Psoas muscle (tissue), 8 donors: ENCODE results near the gene ARHGEF4. TPM values are rescaled to one million over a fixed set of nuclear protein-coding genes. Genes with fewer than 3 reads are reported as not detected.
"Not testable (repeated sequence)": the region's sequence is repeated elsewhere in the genome, so short reads cannot be mapped to it uniquely, and the experiment has no call there.

ENCODE experiments used
- ATAC-seq, 4 donors: fragments of 200-7000 bp; cut with Tn5 transposase; one replicate each; pipeline ENCODE4 v1.9.1; 2020; ENCODE audit warnings: moderate library complexity in 3 of 4, mild to moderate bottlenecking in 2 of 4
- DNase-seq, 2 donors: peaks; one replicate each; pipeline ENCODE4 v3.0.0-alpha.2; 2020
- H3K27ac ChIP-seq: fragments of 200-600 bp; one replicate; pipeline ENCODE4 v1.8.0; 2022
- H3K27me3 ChIP-seq, 3 donors: fragments of 200-600 bp in 1 of 3; one replicate each; pipeline versions ENCODE4 v1.6.1 to v1.8.0; 2013 to 2022; ENCODE audit warnings: low read length in 2 of 3, mild to moderate bottlenecking in 2 of 3, moderate library complexity in 1 of 3; ENCODE audit not compliant: insufficient read depth in 3 of 3
- H3K36me3 ChIP-seq, 2 donors: fragments of 200-600 bp in 1 of 2; one replicate each; pipeline versions ENCODE4 v1.6.1 to v1.8.0; 2013 to 2022; ENCODE audit warnings: low read depth in 1 of 2, mild to moderate bottlenecking in 1 of 2, moderate library complexity in 1 of 2; ENCODE audit not compliant: insufficient read depth in 1 of 2
- H3K4me1 ChIP-seq: fragments of 200-600 bp; one replicate; pipeline ENCODE4 v1.8.0; 2022
- H3K4me3 ChIP-seq: fragments of 200-600 bp; one replicate; pipeline ENCODE4 v1.8.0; 2022; ENCODE audit warnings: mild to moderate bottlenecking
- H3K9me3 ChIP-seq: fragments of 200-600 bp; one replicate; pipeline ENCODE4 v1.8.0; 2022
- WGBS, 3 donors: extraction: QIAGEN DNeasy Blood & Tissue Kit; methylation state at CpG; one replicate each; pipeline versions ENCODE4 v1.1.6 to v1.1.7; 2013; 5-methylcytosine and 5-hydroxymethylcytosine counted together
- intact Hi-C, 2 donors: fragments of 100-400 bp; cut with DNase I; formaldehyde crosslinking; loops; one replicate each; pipeline versions ENCODE4 v1.11.0 to v1.14.2; 2022
- polyA plus RNA-seq, 3 donors: library from polyadenylated mRNA; stranded (reverse); fragments of 200-250 nt; gene quantifications; one replicate each; pipeline ENCODE4 v1.2.3, GENCODE V29; 2013
- total RNA-seq, 4 donors: library from RNA; stranded (reverse); fragmentation: NEBNext Ultra II Directional in 2 of 4; extraction: Animal tissue kit (Norgen Biotek cat#: 25700) in 2 of 4; gene quantifications; one replicate each; pipeline versions ENCODE4 v1.2.1 to v1.2.4, GENCODE V29; 2021 to 2023
- TF ChIP-seq, protein P1 (sequence below): fragments of 200-600 bp; IDR thresholded peaks from one replicate; pipeline ENCODE4 v1.8.0; 2022; ENCODE audit warnings: antibody characterized with exemption
- donor health status: healthy with polysubstance abuse.
- donor health status: DM: no; HTN: no; CAD: no; lungs with moderate emphysema.
- donor health status: Bipolar disorder and iron deficiency.
- donor health status: healthy.
- donor health status: DM: yes; HTN: yes; CAD: no.
- donor health status: DM: no; HTN: no; CAD: no.
- donor health status: DM: no; HTN: no; CAD: no.
- donor health status: DM: yes; HTN: yes; CAD: no.

ARHGEF4 gene
- total and polyA plus RNA-seq, 7 donors: 0.63 to 6.9 (median 3.7) TPM

DNA sequence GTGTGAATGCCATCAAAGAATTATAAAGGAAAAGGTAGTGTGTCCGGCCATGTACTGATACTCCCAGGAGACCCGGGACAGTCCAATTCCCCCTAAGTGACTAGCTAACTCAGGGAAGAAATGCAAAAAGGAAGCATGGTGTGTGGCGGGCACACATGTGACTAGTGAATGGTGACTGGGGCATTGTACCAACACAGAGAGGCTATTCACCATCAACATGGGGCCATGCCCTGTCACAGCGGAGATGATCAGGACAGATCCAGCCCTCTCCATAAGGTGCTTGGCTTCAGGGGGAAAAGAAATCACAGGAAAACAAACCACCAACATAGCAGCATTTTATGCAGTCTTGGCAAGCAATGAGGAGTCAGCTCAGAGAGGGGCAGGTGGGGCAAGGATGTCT lies 222.2 kb downstream of the ARHGEF4 start:
- Histone ChIP-seq H3K4me3 (no peak overlapping the region), H3K27ac (no peak overlapping the region), H3K27me3 (no peaks in the 10 kb centered on the region), H3K9me3 (no peaks in the 10 kb centered on the region), H3K4me1 (peaks cover 59% of the 10 kb centered on the region), H3K36me3 (peaks cover 4 to 14% of the 10 kb centered on the region in 2 donors)
- TF ChIP-seq, protein P1, sequence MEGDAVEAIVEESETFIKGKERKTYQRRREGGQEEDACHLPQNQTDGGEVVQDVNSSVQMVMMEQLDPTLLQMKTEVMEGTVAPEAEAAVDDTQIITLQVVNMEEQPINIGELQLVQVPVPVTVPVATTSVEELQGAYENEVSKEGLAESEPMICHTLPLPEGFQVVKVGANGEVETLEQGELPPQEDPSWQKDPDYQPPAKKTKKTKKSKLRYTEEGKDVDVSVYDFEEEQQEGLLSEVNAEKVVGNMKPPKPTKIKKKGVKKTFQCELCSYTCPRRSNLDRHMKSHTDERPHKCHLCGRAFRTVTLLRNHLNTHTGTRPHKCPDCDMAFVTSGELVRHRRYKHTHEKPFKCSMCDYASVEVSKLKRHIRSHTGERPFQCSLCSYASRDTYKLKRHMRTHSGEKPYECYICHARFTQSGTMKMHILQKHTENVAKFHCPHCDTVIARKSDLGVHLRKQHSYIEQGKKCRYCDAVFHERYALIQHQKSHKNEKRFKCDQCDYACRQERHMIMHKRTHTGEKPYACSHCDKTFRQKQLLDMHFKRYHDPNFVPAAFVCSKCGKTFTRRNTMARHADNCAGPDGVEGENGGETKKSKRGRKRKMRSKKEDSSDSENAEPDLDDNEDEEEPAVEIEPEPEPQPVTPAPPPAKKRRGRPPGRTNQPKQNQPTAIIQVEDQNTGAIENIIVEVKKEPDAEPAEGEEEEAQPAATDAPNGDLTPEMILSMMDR: no peak
- DNase-seq (no peak), ATAC-seq (no peak)
- intact Hi-C loops: no loop called here
- 85 to 91% (median 91%) methylated on average over 4 of the region's 4 CpGs for WGBS, 3 donors

DNA sequence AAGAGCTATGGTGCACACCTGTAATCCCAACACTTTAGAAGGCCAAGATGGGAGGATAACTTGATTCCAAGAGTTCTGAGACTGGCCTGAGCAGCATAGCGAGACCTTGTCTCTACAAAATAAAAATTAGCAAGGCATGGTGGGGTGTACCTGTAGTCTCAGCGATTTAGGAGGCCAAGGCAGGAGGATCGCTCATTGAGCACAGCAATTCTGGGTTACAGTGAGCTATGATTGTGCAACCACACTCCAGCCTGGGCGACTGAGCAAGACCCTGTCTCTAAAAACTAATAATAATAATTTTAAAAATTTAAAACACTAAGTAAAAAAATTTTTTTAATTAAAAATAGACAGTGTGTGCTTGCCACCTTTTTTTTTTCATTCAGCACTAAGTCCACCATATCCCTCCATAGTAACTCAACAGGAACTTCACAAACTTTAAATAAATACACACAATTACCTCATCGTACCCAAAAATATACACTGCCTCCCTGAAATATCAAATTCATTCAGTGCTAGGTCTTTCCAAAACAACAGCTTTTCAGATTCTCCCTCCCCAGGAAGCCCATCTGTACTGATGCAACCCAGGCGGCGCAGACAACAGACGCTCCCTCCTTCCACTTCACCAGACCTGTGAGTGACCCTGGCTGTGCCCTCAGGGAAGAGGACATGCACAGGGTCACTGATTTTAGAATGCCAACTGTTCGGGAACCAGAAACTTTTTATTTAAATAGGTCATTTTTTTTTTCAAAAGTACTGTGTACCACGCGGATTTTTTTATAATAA lies 227.0 kb downstream of the ARHGEF4 start:
- TF ChIP-seq, protein P1: no peak
- peaks cover 32% of the 10 kb centered on the region for H3K4me1 ChIP-seq
- WGBS, 3 donors: 82 to 89% (median 86%) methylated on average over 11 of the region's 11 CpGs
- peaks cover 0 to 20% of the 10 kb centered on the region in 2 donors for H3K36me3 ChIP-seq
- no peak overlapping the region for H3K27ac ChIP-seq
- no peak overlapping the region for H3K4me3 ChIP-seq
- intact Hi-C loops: no loop called here
- H3K9me3 ChIP-seq: no peaks in the 10 kb centered on the region
- ATAC-seq (no peak), DNase-seq (no peak)
- no peaks in the 10 kb centered on the region for H3K27me3 ChIP-seq

DNA sequence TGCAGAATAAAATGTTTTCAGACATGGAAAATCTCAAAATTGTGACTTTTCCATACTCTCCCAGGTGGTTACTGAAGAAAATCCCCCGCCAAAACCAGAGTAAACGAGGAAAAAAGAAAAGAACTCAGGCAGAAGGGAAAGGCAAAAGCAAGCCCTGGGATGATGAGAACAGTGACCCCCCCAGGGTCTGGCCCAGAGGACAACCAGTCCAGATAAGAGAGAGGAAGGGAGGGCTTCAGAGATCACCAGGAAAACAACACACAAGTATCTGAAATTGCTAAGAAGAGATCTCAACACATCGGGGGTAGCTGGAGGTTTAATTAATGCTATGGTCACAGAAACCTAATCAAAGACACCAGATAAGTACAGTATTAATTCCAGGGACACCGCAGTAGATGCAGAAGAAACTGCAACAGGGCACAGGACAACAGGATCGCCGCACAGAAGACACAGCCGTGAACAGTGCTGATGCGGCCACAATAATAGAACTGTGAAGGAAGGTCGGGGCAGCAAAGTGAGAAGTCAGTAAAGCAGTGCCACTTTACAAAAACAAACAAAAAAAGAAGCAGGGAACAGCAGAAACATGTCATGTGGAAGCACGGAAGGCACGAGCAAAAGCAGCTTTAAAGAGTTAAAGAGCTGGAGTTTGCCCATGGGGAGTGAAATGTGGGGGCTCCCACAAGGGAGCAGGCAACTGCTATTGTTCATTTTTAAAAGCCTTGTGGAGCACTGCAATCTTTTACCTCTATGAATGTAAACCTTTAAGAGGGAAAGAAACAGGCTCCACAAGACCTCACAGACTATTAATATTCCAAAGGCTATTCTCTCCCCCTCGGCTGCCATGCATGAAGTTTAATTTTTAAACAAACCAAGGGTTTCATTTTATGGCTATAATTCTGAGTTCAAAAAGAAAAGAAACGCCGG lies 228.1 kb downstream of the ARHGEF4 start:
- Histone ChIP-seq H3K36me3 (peaks cover 0 to 30% of the 10 kb centered on the region in 2 donors), H3K4me1 (peaks cover 26% of the 10 kb centered on the region), H3K9me3 (no peaks in the 10 kb centered on the region), H3K27me3 (no peaks in the 10 kb centered on the region), H3K27ac (no peak overlapping the region), H3K4me3 (no peak overlapping the region)
- TF ChIP-seq, protein P1: no peak
- intact Hi-C loops: no loop called here
- DNase-seq (no peak), ATAC-seq (no peak)
- 67 to 82% (median 71%) methylated on average over 14 of the region's 14 CpGs for WGBS, 3 donors

DNA sequence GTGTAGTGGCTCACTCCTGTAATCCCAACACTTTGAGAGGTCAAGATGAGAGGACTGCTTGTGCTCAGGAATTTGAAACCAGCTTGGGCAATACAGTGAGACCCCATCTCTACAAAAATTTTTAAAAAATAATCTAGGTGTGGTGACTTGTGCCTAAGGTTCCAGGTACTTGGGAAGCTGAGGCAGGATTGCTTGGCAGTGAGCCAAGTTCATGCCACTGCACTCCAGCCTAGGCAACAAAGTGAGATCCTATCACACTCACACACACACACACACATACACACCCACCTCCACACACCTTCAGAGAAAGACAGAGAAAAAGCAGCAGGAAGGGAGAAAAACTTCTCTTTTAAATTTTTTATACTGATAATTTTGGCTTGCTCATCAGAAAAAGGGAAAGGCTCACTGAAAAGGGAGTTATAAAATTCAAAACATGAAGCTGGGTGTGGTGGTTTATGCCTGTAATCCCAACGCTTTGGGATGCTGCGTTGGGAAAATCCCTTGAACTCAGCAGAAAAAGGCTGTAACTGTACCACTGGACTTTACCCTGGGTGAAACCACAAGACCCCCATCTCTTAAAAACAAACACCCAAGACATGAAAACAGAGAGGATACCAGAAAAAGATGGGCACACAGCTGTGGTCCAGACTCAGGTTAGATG lies 230.9 kb downstream of the ARHGEF4 start:
- Histone ChIP-seq H3K27me3 (no peaks in the 10 kb centered on the region), H3K4me1 (peaks cover 25% of the 10 kb centered on the region), H3K27ac (no peak overlapping the region), H3K36me3 (peaks cover 10 to 54% of the 10 kb centered on the region in 2 donors), H3K4me3 (no peak overlapping the region), H3K9me3 (no peaks in the 10 kb centered on the region)
- ATAC-seq (no peak), DNase-seq (no peak)
- WGBS, 3 donors: 42 to 61% (median 54%) methylated on average over 2 of the region's 2 CpGs
- TF ChIP-seq, protein P1: no peak
- intact Hi-C loops: no loop called here

DNA sequence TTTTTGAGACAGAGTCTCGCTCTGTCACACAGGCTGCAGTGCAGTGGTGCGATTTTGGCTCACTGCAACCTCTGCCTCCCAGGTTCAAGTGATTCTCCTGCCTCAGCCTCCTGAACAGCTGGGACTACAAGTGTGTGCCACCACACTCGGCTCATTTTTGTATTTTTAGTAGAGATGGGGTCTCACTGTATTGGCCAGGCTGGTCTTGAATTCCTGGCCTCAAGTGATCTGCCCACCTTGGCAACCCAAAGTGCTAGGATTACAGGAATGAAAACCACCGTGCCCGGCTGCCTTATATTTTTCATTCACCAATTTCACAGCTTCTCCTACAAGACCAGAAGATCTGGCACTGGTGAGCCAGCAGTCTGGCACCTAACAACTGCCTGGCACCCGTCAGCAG lies 231.5 kb downstream of the ARHGEF4 start:
- H3K27me3 ChIP-seq, H3K27ac ChIP-seq, H3K4me3 ChIP-seq, DNase-seq, ATAC-seq, H3K9me3 ChIP-seq, intact Hi-C loops: not testable (repeated sequence)
- H3K36me3 ChIP-seq: peaks cover 10 to 60% of the 10 kb centered on the region in 2 donors
- 69 to 78% (median 73%) methylated on average over 6 of the region's 6 CpGs for WGBS, 3 donors
- H3K4me1 ChIP-seq: peaks cover 25% of the 10 kb centered on the region

DNA sequence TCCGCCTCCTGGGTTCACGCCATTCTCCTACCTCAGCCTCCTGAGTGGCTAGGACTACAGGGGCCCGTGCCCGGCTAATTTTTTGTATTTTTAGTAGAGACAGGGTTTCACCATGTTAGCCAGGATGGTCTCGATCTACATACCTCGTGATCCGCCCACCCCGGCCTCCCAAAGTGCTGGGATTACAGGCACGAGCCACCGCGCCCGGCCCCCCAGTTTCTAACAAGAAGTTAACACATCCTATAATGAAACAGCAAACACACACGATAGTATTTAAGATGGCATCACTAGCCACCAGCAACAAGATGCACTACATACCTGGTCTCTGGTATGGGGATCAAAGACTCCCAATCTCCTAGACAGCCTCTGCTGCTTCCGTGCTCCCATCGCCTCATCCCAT lies 238.9 kb downstream of the ARHGEF4 start:
- peaks cover 60% of the 10 kb centered on the region for H3K4me1 ChIP-seq
- H3K27me3 ChIP-seq, H3K4me3 ChIP-seq, H3K9me3 ChIP-seq, H3K27ac ChIP-seq, DNase-seq, ATAC-seq, intact Hi-C loops: not testable (repeated sequence)
- H3K36me3 ChIP-seq: peaks cover 20 to 80% of the 10 kb centered on the region in 2 donors
- 86 to 94% (median 87%) methylated on average over 15 of the region's 15 CpGs for WGBS, 3 donors
